SJSA1 (cell line): ENCODE measurements around the gene TM4SF5. TPM values are rescaled to one million over a fixed set of nuclear protein-coding genes. Genes with fewer than 3 reads are reported as not detected.

Source experiments
- DNase-seq, 2 experiments: peaks; one replicate each; pipeline ENCODE4 v3.0.0-alpha.2; 2015 to 2020; ENCODE audit warnings: low spot score in 2 of 2, low read depth in 1 of 2
- H3K27ac ChIP-seq: fragments of 250-450 bp; sonication (Bioruptor Pico); 2 replicates; pipeline ENCODE4 v1.5.1; 2020; ENCODE audit warnings: mild to moderate bottlenecking, moderate library complexity
- H3K27me3 ChIP-seq: fragments of 250-450 bp; sonication (Bioruptor Pico); replicated peaks from 2 replicates; pipeline ENCODE4 v1.5.1; 2020; ENCODE audit warnings: mild to moderate bottlenecking, moderate library complexity
- H3K36me3 ChIP-seq: fragments of 250-450 bp; sonication (Bioruptor Pico); 2 replicates; pipeline ENCODE4 v1.5.1; 2020; ENCODE audit warnings: mild to moderate bottlenecking
- H3K4me1 ChIP-seq: fragments of 250-450 bp; sonication (Bioruptor Pico); replicated peaks from 2 replicates; pipeline ENCODE4 v1.6.1; 2021; ENCODE audit warnings: mild to moderate bottlenecking
- H3K4me3 ChIP-seq: fragments of 250-450 bp; sonication (Bioruptor Pico); 2 replicates; pipeline ENCODE4 v1.5.1; 2020; ENCODE audit warnings: mild to moderate bottlenecking
- H3K9me3 ChIP-seq: fragments of 250-450 bp; sonication (Bioruptor Pico); replicated peaks from 2 replicates; pipeline ENCODE4 v1.5.1; 2020; ENCODE audit warnings: mild to moderate bottlenecking
- total RNA-seq: library from RNA; depleted of rRNA; stranded (reverse); fragments of >200 nt; shearing (Covaris generic); gene quantifications from 2 replicates; pipeline ENCODE4 v1.2.3, GENCODE V29; 2014

TM4SF5 gene
- total RNA-seq, 1 experiment from 2014 or later = not detected

DNA sequence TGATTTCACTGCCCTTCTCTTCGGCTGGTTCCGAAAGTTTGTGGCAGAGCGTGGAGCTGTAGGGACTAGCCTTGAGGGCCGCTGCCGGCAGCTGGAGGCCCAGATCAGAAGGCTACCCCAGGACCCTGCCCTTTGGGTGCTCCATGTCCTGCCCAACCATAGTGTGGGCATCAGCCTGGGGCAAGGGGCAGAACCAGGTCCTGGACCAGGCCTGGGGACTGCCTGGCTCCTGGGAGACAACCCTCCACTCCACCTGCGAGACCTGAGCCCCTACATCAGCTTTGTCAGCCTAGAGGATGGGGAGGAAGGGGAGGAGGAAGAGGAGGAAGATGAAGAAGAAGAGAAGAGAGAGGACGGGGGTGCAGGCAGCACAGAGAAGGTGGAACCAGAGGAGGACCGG, 31.1 kb upstream of the TM4SF5 start:
- Histone ChIP-seq H3K27ac (no peak overlapping the region), H3K36me3 (0 out of 2 replicates have a peak, but pooled peaks cover 3% of the 10 kb centered on the region), H3K9me3 (peaks cover 3% of the 10 kb centered on the region; the same call in 1 of the 2 replicates), H3K27me3 (peaks cover 29% of the 10 kb centered on the region), H3K4me1 (peaks cover 14% of the 10 kb centered on the region), H3K4me3 (no peak overlapping the region)
- DNase-seq = no peak

DNA sequence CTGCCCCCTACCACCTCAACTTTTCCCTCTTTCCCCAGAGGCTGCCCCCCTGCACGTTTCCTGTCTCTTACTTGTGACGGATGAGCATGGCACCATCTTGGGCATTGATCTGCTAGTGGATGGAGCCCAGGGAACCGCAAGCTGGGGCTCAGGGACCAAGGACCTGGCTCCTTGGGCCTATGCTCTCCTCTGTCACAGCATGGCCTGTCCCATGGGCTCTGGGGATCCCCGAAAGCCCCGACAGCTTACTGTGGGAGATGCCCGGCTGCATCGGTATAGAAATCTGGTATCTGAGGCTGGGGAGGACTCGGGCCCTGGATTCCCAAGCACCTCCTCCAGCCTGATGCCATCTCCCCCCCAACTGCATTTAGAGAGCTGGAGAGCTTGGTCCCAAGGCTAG, 30.1 kb upstream of the TM4SF5 start:
- no peak overlapping the region for H3K4me3 ChIP-seq
- no peak for DNase-seq
- peaks cover 14% of the 10 kb centered on the region for H3K4me1 ChIP-seq
- no peak overlapping the region for H3K27ac ChIP-seq
- H3K36me3 ChIP-seq = 0 out of 2 replicates have a peak, but pooled peaks cover 3% of the 10 kb centered on the region
- peaks cover 32% of the 10 kb centered on the region for H3K27me3 ChIP-seq
- H3K9me3 ChIP-seq = peaks cover 3% of the 10 kb centered on the region; the same call in 1 of the 2 replicates

DNA sequence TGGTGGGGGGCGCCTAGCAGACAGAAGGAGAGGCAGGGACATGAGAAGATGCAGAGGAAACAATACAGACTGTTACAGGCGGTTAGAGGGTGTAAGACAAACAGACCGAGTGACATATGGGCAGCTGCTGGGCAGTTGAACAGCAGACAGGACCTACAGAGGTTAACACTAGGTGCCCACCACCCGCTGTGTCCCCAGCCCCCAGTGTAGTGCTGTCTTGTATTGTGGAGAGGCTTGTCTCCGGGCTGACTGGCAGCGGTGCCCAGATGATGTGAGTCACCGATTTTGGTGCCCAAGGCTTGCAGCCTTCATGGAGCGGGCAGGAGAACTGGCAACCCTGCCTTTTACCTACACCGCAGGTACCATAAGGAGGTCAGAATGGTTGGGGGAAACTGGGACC, 29.6 kb upstream of the TM4SF5 start:
- Histone ChIP-seq H3K4me3 (no peak overlapping the region), H3K27ac (no peak overlapping the region), H3K4me1 (peaks cover 14% of the 10 kb centered on the region), H3K36me3 (0 out of 2 replicates have a peak, but pooled peaks cover 3% of the 10 kb centered on the region), H3K9me3 (peaks cover 3% of the 10 kb centered on the region; the same call in 1 of the 2 replicates), H3K27me3 (peaks cover 32% of the 10 kb centered on the region)
- no peak for DNase-seq

DNA sequence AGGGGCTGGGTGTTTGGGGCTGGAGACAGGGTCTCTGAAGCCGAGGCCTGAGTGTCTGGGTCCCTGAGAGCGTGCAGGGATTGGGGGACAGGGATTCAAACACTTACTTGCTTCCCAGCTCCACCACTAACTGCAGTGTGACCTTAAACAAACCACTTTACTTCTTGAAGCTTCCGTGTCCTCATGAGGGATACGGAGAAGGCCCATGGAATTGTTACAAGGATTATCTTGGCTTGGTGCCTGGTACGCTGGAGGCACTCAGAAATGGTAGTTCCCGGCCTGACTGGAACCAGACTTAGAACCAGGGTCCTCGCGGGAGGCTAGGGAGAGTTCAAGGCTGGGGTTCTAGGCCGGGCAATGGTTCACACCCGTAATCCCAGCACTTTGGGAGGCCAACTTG, 29.1 kb upstream of the TM4SF5 start:
- 0 out of 2 replicates have a peak, but pooled peaks cover 3% of the 10 kb centered on the region for H3K36me3 ChIP-seq
- H3K9me3 ChIP-seq = peaks cover 3% of the 10 kb centered on the region; the same call in 1 of the 2 replicates
- H3K4me3 ChIP-seq = no peak overlapping the region
- no peak overlapping the region for H3K27ac ChIP-seq
- peaks cover 14% of the 10 kb centered on the region for H3K4me1 ChIP-seq
- no peak for DNase-seq
- H3K27me3 ChIP-seq = peaks cover 31% of the 10 kb centered on the region

DNA sequence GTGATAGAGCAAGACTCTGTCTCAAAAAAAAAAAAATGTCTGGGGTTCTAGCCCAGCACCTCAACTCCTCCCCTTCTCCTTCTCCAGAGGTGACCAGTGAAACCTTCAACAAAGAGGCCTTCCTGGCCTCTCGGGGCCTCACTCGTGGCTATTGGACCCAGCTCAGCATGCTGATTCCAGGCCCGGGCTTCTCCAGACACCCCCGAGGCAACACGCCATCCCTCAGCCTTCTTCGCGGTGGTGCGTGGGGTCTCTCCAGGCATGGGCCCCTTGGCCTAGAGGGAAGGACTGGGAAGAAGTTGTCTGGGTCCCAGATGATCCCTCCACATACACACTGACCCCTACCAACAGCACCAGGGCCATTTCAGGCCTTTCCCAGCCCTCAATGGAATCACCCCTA, 28.5 kb upstream of the TM4SF5 start:
- H3K27me3 ChIP-seq = peaks cover 29% of the 10 kb centered on the region
- no peak for DNase-seq
- H3K4me3 ChIP-seq = no peak overlapping the region
- no peak overlapping the region for H3K27ac ChIP-seq
- H3K4me1 ChIP-seq = peaks cover 14% of the 10 kb centered on the region
- peaks cover 3% of the 10 kb centered on the region; the same call in 1 of the 2 replicates for H3K9me3 ChIP-seq
- 0 out of 2 replicates have a peak, but pooled peaks cover 3% of the 10 kb centered on the region for H3K36me3 ChIP-seq

DNA sequence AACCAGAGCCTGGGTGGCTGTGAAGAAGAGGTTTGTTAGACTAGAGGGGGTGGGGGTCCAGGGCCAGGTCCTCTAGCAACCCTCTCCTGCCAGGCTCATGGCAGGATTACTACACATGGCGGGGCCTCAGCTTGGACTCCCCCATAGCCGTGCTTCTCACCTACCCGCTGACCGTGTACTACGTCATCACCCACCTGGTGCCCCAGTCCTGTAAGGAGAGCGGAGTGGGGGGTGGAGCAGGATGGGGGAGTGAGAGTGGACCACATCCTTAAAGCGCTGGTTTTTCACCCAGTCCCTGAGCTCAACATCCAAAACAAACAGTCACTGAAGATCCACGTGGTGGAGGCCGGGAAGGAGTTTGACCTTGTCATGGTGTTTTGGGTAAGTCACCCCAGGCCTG, 27.8 kb upstream of the TM4SF5 start:
- Histone ChIP-seq H3K4me1 (peaks cover 11% of the 10 kb centered on the region), H3K27me3 (peaks cover 30% of the 10 kb centered on the region), H3K36me3 (0 out of 2 replicates have a peak, but pooled peaks cover 3% of the 10 kb centered on the region), H3K4me3 (no peak overlapping the region), H3K9me3 (peaks cover 3% of the 10 kb centered on the region; the same call in 1 of the 2 replicates), H3K27ac (no peak overlapping the region)
- no peak for DNase-seq

DNA sequence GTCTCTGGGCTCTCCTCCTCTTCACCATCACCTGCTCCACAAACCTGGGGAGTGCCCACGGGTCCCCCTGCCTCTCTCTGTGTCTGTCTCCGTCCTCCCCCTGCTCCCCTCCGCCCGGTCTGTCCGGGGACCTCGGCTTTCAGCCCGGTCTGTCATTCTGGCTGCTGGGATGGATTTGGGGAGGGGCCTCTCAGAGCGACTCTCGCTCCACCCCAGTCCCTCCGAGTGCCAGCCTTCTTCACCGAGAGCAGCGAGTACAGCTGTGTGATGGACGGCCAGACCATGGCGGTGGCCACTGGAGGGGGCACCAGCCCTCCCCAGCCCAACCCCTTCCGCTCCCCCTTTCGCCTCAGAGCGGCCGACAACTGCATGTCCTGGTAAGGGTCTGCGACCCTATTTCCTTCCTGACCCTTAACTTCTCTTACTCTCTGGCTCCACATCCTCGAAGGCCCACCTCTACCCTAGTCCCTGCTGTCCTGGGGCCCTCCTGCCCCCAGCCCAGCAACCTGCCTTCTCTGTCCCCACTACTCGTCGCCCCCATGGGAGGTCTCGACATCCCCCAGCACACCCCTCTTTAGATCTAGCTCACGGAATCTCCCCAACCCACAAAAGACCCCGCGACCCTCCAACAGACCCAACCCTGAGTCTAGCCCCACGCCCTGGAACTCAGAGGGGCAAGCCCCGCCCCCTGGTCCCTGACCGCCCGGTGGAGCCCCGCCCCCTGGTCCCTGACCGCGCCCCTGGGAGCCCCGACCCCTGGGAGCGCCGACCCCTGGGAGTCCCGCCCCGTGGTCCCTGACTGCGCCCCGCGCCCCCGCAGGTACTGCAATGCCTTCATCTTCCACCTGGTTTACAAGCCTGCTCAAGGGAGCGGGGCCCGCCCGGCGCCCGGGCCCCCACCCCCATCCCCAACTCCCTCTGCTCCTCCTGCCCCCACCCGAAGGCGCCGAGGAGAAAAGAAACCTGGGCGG, 26.4 kb upstream of the TM4SF5 start:
- Histone ChIP-seq H3K27ac (no peak overlapping the region), H3K27me3 (peaks cover 28% of the 10 kb centered on the region), H3K4me1 (no peaks in the 10 kb centered on the region), H3K36me3 (no peaks in the 10 kb centered on the region), H3K4me3 (no peak overlapping the region), H3K9me3 (no peaks in the 10 kb centered on the region)
- no peak for DNase-seq

DNA sequence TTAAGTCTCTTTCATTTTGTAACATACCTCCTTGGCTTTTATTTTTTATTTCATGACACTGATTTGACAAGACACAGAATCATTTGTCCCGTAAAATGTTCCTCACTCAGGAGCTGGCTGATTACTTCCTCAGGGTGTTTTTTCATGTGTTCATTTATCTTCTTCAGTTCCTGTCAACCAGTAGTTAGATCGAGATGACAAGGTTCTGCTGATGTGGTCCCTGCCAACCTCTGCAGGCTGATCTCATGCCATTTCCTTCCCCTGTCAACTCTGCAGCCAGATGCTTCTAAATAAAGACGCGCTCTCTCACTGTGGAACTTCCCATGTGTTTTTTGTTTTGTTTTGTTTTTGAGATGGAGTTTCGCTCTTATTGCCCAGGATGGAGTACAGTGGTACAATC, 23.8 kb upstream of the TM4SF5 start:
- Histone ChIP-seq H3K27me3 (peaks cover 26% of the 10 kb centered on the region), H3K9me3 (no peaks in the 10 kb centered on the region), H3K4me1 (no peaks in the 10 kb centered on the region), H3K4me3 (no peak overlapping the region), H3K27ac (no peak overlapping the region), H3K36me3 (no peaks in the 10 kb centered on the region)
- no peak for DNase-seq

DNA sequence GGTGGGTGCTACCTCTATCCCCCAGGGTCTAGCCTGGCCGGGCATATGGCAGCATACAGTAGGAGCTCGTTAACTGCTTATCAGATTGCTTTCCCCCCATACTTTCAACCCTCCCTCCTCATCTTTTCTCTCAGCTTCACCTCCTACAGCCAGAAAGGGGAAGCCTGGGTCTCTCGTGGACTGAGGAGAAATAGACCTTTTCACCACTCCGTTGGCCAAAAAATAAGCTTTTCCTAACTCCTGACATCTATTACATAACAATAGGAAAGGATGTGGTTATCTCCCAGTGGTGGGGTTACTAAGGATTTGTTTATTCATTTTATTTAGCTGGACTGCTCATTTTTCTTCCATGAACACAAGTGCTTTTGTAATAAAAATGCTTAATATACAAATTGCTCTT, 23.0 kb upstream of the TM4SF5 start:
- Histone ChIP-seq H3K4me1 (no peaks in the 10 kb centered on the region), H3K9me3 (no peaks in the 10 kb centered on the region), H3K36me3 (no peaks in the 10 kb centered on the region), H3K27me3 (peaks cover 30% of the 10 kb centered on the region), H3K27ac (no peak overlapping the region), H3K4me3 (no peak overlapping the region)
- DNase-seq = no peak

DNA sequence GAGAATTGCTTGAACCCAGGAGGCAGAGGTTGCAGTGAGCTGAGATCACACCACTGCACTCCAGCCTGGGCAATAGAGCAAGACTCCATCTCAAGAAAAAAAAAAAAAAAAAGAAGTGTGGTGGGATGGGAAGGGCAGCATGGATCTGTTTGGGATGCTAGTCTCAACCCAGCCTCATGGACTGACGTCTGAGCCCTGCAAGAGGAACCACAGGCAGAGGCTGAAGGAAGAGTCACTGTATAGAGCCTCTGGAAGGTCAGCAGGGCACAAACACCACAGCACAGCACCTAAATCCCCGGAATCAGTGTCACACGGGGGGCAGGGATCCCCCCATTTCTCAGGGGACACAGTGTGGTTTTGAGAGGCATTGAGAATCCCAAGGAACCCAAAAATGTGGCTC, 21.1 kb upstream of the TM4SF5 start:
- no peak overlapping the region for H3K27ac ChIP-seq
- H3K9me3 ChIP-seq = no peaks in the 10 kb centered on the region
- H3K4me1 ChIP-seq = no peaks in the 10 kb centered on the region
- no peak overlapping the region for H3K4me3 ChIP-seq
- H3K27me3 ChIP-seq = peaks cover 38% of the 10 kb centered on the region
- DNase-seq = no peak
- H3K36me3 ChIP-seq = no peaks in the 10 kb centered on the region

DNA sequence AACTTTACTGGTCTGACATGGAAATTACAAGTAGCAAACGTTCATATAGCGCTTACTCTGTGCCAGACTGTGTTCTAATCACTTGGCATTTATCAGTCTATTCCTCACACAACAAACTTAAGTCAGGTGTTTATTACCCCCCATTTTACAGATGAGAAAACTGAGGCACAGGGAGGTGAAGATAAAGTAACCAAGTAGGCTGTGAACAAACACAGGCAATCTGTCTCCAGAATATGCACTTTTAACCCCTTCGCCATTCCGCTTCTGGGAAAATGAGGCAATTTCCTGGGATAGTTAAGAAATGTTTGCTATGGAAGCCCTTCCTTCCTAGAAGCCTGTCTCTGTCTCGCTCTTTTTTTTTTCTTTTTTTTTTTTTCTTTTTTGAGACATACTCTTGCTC, 19.8 kb upstream of the TM4SF5 start:
- DNase-seq = no peak

DNA sequence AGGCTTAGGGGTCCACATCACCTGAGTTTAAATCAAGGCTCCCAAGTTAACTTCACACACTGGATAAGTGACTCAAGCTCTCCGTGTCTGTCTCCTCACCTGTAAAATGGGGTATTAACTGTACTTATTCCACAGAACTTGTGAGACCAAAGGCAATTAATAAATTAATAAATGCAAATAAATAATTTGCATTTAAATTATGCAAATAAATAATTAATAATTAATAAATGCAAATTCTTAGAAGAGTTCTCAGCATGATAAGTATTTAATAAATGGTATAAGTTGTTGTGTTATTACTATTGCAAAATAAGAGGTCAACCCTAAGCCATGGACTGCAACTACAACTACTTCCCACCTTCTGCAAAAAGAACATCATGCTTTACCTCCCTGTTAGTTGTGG, 18.3 kb upstream of the TM4SF5 start:
- H3K27me3 ChIP-seq = peaks cover 46% of the 10 kb centered on the region

More for the DNA sequence above, 19.8 kb upstream of the TM4SF5 start:
- Histone ChIP-seq H3K27me3 (peaks cover 41% of the 10 kb centered on the region), H3K9me3 (no peaks in the 10 kb centered on the region), H3K4me1 (no peaks in the 10 kb centered on the region), H3K36me3 (no peaks in the 10 kb centered on the region), H3K27ac (no peak overlapping the region), H3K4me3 (no peak overlapping the region)

DNA sequence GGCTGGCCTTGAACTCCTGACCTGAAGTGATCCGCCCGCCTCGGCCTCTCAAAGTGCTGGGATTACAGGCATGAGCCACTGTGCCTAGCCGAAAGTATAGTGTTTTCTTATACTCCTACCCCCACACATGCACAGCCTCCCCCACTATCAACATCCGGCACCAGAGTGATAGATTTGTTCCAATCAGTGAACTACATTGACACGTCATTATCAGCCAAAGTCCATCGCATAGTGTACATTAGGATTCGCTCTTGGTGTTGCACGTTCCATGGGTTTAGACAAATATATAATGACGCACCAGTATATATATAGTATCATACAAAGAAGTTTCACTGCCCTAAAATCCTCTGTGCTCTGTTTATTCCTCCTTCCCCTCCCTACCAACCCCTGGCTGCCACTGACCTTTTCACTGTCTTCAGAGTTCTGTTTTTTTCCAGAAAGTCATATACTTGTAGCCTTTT, 11.9 kb upstream of the TM4SF5 start:
- Histone ChIP-seq H3K27me3 (peaks cover 27% of the 10 kb centered on the region), H3K27ac (no peak overlapping the region), H3K9me3 (no peaks in the 10 kb centered on the region), H3K4me3 (no peak overlapping the region), H3K36me3 (no peaks in the 10 kb centered on the region), H3K4me1 (no peaks in the 10 kb centered on the region)
- DNase-seq = no peak

More for the DNA sequence above, 18.3 kb upstream of the TM4SF5 start:
- no peak overlapping the region for H3K4me3 ChIP-seq
- H3K4me1 ChIP-seq = no peaks in the 10 kb centered on the region
- no peaks in the 10 kb centered on the region for H3K9me3 ChIP-seq
- no peak for DNase-seq
- H3K36me3 ChIP-seq = no peaks in the 10 kb centered on the region
- H3K27ac ChIP-seq = no peak overlapping the region

DNA sequence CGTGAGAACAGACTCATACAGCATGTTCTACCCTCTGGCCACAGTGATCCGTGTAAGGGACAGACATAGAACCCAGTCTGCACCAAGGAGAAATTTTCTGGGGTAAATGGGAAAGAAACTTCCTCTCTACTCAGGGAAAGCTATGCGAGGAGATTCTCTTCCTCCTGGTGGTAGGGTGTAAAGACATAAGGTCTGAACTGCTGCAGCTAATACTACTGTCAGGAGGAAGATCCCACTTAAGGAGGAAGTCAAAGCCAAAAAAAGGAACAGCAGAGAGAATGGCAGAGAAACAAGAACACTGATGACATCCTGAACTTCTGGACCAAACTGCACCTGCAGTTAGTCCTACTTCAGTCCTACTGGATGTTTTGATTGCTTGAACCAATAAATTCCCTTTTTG, 7.1 kb upstream of the TM4SF5 start:
- Histone ChIP-seq H3K4me1 (no peaks in the 10 kb centered on the region), H3K4me3 (no peak overlapping the region), H3K27me3 (peaks cover 5% of the 10 kb centered on the region; the same call in 1 of the 2 replicates), H3K9me3 (no peaks in the 10 kb centered on the region), H3K27ac (no peak overlapping the region), H3K36me3 (no peaks in the 10 kb centered on the region)
- no peak for DNase-seq
